ENCODE data around the gene CHCHD10. TPM values are rescaled to one million over a fixed set of nuclear protein-coding genes. Genes with fewer than 3 reads are reported as not detected.

CHCHD10 gene
- 73.8 to 194 TPM (median 186 TPM) in 5 replicates for total RNA-seq (2022; extraction: Qiagen RNA extraction)

GRCh38 chr22:23767673-23768548, at the start of gene CHCHD10:
Gene CHCHD10 (minus strand): TSS chr22:23767972. CDS start chr22:23767874, 98 bp downstream.

GRCh38 chr22:23786752-23787599, 19.2 kb upstream of the CHCHD10 start, which contains the start of gene SMARCB1:
Gene SMARCB1 (plus strand): TSS chr22:23786966. CDS start chr22:23787170, 204 bp downstream.

GRCh38 chr22:23772649-23773473, 5.1 kb upstream of the CHCHD10 start, which contains the start of gene MMP11:
Gene MMP11 (plus strand): TSS chr22:23772849. CDS start chr22:23772871, 22 bp downstream.

DNA sequence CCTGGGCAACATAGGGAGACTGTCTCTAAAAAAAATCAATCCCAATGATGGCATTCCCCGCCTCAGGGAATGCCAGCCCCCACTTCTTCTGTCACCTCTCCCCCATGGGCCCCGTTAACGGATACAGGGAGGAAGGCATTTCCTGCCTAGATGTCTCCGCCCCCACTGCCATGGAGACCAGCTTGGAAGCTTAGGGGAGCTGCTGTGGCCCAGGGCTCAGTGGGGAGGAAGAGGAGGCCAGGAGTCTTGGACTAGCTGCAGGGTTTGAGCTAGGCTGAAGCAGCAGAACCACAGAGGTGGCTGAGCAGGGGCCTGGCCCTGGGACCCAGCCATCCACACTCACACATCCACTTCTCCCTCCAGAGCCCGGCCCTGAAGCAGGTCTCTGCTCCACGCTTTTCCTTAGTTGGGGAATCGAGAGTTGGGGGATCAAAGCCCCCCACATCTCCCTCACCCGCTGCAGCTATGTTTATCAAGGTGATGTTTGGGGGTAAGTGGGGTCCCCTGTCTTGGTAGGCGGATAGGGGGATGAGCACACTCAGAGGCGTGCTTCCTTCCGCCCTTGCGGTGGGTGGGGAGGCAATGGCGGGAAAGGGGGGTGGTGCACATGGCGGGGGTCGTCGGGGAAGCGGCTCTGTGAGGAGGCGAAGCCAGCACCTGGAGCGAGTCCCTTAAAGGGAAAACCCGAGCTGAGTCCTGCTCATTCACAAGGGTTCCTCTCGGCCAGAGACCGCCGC, 4.8 kb downstream of the CHCHD10 start, which contains the start of gene C22orf15:
TSS of gene C22orf15 (plus strand) at position 149 of the 737 bp plus-strand sequence. CDS start at position 466, 317 bp downstream.

DNA sequence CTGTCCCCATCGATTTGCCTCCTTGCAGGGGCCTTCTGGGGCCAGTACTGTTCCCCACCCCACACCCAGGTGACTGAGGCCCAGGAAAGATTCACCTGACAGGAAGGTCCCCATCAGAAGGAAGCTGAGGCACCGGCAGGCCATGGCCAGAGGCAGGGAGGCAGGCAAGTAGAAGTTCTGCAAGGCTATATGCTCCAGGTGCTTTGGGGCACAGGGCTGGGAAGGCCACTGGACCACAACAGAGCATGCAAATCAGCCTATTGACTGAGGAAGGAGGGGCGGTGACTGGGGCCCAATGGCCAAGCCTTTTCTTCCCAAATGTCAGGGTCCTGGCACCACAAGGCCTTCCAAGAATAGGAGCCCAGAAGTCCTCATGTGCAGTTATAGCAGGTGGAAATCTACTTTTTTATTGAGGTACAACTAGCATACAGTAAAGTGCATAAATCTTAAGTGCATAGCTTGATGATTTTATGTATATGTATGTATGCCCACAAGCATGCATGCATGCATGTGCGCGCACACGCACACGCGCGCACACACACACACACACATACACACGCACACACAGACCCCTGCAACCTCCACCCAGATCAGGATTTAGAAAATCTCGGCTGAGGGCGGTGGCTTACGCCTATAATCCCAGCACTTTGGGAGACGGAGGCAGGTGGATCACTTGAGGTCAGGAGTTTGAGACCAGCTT, 13.4 kb downstream of the CHCHD10 start, which contains the start of gene VPREB3:
TSS of gene VPREB3 (minus strand) at position 206 of the 700 bp plus-strand sequence. CDS start at position 144, 62 bp downstream.

DNA sequence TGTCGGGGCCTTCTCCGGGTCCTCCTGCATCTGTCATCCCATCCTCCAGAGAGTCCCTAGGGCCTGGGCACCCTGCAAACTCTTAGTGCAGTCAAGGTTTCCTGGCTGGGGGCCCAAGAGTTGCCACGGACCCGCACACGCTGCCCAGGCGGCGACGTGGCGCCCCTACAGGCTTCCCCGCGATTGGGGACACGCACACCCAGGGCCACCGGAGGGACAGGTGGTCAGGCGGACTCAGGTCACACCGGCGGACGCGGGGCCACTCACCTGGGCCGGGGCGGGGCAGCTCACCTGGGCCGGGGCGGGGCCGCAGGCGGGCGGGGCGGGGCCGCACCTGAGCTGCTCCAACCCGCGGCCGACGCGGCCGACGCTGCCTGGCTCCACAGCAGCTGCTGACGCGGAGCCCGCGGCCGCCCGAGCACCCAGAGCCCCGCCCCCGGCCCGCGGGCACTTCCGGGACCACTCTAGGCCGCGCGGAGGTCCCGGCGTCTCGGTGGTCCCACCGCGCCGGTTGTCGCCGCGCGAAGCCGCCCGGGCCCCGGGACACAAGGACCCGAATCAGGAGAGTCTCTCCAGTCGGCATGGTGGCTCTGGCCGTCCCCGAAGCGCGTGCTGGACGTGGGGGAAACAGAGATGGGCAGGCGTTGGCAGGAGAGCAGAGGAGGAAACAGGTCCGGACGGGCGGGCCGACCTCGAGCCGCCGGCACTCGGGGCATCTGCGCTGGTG, 16.9 kb downstream of the CHCHD10 start, which contains the start of gene ZNF70:
TSS of gene ZNF70 (minus strand) at position 399 of the 727 bp plus-strand sequence. CDS start 5,972 bp downstream, outside the sequence.

Other genes starting within 250 kb of the CHCHD10 start
- gene IGLL1, start 187.7 kb downstream of the CHCHD10 start, total RNA-seq (2022; extraction: Qiagen RNA extraction): not detected in 5 replicates
- 0.08 to 0.43 TPM (median 0.12 TPM) in 4 of 5 replicates, not detected in the other for gene DRICH1, start 135.7 kb downstream of the CHCHD10 start, total RNA-seq (2022; extraction: Qiagen RNA extraction)
- 0.05 TPM in 1 of 5 replicates, not detected in the others for gene RGL4, start 77.0 kb downstream of the CHCHD10 start, total RNA-seq (2022; extraction: Qiagen RNA extraction)
- 0.82 to 1.3 TPM (median 0.96 TPM) in 5 replicates for gene ZNF70, start 16.9 kb downstream of the CHCHD10 start, total RNA-seq (2022; extraction: Qiagen RNA extraction)
- 0.82 to 1.9 TPM (median 1.00 TPM) in 5 replicates for gene VPREB3, start 13.5 kb downstream of the CHCHD10 start, total RNA-seq (2022; extraction: Qiagen RNA extraction)
- gene C22orf15, start 5.0 kb downstream of the CHCHD10 start, total RNA-seq (2022; extraction: Qiagen RNA extraction): not detected in 5 replicates
- gene MMP11, start 4.9 kb upstream of the CHCHD10 start, total RNA-seq (2022; extraction: Qiagen RNA extraction): 0.12 to 0.24 TPM (median 0.21 TPM) in 5 replicates
- gene SMARCB1, start 19.0 kb upstream of the CHCHD10 start, total RNA-seq (2022; extraction: Qiagen RNA extraction): 47.8 to 56.3 TPM (median 51.4 TPM) in 5 replicates
- 0.17 to 1.6 TPM (median 0.34 TPM) in 5 replicates for gene DERL3, start 71.0 kb upstream of the CHCHD10 start, total RNA-seq (2022; extraction: Qiagen RNA extraction)
- 6.4 to 9.9 TPM (median 9.7 TPM) in 5 replicates for gene SLC2A11, start 89.9 kb upstream of the CHCHD10 start, total RNA-seq (2022; extraction: Qiagen RNA extraction)
- 477 to 982 TPM (median 945 TPM) in 5 replicates for gene MIF, start 126.4 kb upstream of the CHCHD10 start, total RNA-seq (2022; extraction: Qiagen RNA extraction)
- 0.21 to 0.47 TPM (median 0.35 TPM) in 5 replicates for gene GSTT2B, start 193.2 kb upstream of the CHCHD10 start, total RNA-seq (2022; extraction: Qiagen RNA extraction)
- 1.5 to 2.1 TPM (median 1.9 TPM) in 5 replicates for gene DDTL, start 198.9 kb upstream of the CHCHD10 start, total RNA-seq (2022; extraction: Qiagen RNA extraction)
- gene DDT, start 206.5 kb upstream of the CHCHD10 start, total RNA-seq (2022; extraction: Qiagen RNA extraction): 108 to 180 TPM (median 165 TPM) in 5 replicates
- 0.11 to 0.20 TPM in 2 of 5 replicates, not detected in the others for gene GSTT2, start 212.2 kb upstream of the CHCHD10 start, total RNA-seq (2022; extraction: Qiagen RNA extraction)
- not detected in 5 replicates for gene GSTT4, start 237.5 kb upstream of the CHCHD10 start, total RNA-seq (2022; extraction: Qiagen RNA extraction)
- 18.4 to 27.6 TPM (median 24.8 TPM) in 5 replicates for gene CABIN1, start 243.3 kb upstream of the CHCHD10 start, total RNA-seq (2022; extraction: Qiagen RNA extraction)

All from A549 treated with CORT108297 at 1 μM for 4 hours (cell line).